Left hindlimb (tissue), 1 donor: ENCODE measurements around the gene CALM3.

ENCODE experiments used
- DNase-seq: peaks from one replicate; pipeline ENCODE4 v3.0.0-alpha.2; 2018

The CALM3 gene

GRCh38 chr19:46639358-46640182 lies 38.4 kb downstream of the CALM3 start:
- DNase-seq: peak; percentile 92

GRCh38 chr19:46640656-46641055 lies 39.5 kb downstream of the CALM3 start:
- no peak for DNase-seq

- no peak for DNase-seq
Measured at GRCh38 chr19:46644720-46645119, 43.6 kb downstream of the CALM3 start.

- DNase-seq: no peak
Measured at GRCh38 chr19:46646402-46646801, 45.3 kb downstream of the CALM3 start.

GRCh38 chr19:46648060-46648960 lies 47.2 kb downstream of the CALM3 start:
- no peak for DNase-seq

GRCh38 chr19:46648961-46649960 lies 48.1 kb downstream of the CALM3 start:
- no peak for DNase-seq

- no peak for DNase-seq
Measured at GRCh38 chr19:46650445-46650844, 49.3 kb downstream of the CALM3 start.

- DNase-seq: peak; percentile 75
Measured at GRCh38 chr19:46654621-46655152, 53.6 kb downstream of the CALM3 start.

- no peak for DNase-seq
Measured at GRCh38 chr19:46656541-46656940, 55.4 kb downstream of the CALM3 start.

GRCh38 chr19:46659151-46660007 lies 58.2 kb downstream of the CALM3 start:
- DNase-seq: peak; percentile 83

GRCh38 chr19:46660008-46660517 lies 58.9 kb downstream of the CALM3 start:
- DNase-seq: peak; percentile 79
